GM10266 (cell line): ENCODE results near the gene UROC1.

Experiments
- DNase-seq: peaks from one replicate; pipeline ENCODE4 v3.0.0; 2012; ENCODE audit errors: extremely low spot score
- TF ChIP-seq, protein P1 (sequence below): IDR thresholded peaks from 2 replicates; pipeline ENCODE4 v1.5.1; 2012; ENCODE audit warnings: mild to moderate bottlenecking, low read depth; ENCODE audit not compliant: control insufficient read depth, insufficient read depth; ENCODE audit errors: missing control alignments

UROC1 gene

DNA sequence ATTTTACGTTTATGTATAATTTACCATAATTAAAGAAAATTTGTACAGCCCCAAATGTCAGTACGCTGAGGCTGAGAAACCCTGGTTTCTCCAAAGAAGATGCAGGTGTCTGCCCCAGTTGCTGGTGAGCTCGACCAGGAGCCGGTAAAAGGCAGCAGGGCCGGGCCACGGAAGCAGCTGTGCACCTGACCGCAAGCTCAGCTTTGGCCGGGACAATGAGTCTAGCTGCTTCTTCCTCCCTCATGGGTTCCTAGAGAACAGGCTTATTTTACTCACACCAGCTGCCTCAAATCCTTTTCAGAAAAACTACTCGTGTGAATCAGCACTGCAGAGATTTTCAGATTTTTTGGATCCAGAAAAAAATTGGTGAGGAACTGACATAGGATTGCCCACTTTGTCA, 23.8 kb downstream of the UROC1 start:
- no peak for DNase-seq
- TF ChIP-seq, protein P1, sequence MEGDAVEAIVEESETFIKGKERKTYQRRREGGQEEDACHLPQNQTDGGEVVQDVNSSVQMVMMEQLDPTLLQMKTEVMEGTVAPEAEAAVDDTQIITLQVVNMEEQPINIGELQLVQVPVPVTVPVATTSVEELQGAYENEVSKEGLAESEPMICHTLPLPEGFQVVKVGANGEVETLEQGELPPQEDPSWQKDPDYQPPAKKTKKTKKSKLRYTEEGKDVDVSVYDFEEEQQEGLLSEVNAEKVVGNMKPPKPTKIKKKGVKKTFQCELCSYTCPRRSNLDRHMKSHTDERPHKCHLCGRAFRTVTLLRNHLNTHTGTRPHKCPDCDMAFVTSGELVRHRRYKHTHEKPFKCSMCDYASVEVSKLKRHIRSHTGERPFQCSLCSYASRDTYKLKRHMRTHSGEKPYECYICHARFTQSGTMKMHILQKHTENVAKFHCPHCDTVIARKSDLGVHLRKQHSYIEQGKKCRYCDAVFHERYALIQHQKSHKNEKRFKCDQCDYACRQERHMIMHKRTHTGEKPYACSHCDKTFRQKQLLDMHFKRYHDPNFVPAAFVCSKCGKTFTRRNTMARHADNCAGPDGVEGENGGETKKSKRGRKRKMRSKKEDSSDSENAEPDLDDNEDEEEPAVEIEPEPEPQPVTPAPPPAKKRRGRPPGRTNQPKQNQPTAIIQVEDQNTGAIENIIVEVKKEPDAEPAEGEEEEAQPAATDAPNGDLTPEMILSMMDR = no peak

DNA sequence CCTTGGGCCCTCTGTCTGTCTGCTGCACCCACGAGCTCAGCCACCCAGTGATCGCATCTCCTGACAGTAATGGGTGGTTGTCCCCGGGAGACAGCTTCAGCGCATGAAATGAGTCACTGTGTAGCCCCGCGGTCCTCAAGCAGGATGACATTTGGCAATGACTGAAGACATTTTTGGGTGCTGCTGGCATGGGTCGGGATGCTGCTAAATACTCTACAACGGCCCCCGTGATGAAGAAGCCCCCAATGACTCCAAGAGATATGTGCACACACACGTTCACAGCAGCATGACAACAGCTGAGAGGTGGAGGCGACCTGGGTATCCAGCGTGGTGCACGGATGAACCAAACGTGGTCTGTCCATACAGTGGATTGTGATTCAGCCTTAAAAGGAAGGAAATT, 24.5 kb downstream of the UROC1 start:
- DNase-seq = no peak
- TF ChIP-seq, protein P1 = no peak

DNA sequence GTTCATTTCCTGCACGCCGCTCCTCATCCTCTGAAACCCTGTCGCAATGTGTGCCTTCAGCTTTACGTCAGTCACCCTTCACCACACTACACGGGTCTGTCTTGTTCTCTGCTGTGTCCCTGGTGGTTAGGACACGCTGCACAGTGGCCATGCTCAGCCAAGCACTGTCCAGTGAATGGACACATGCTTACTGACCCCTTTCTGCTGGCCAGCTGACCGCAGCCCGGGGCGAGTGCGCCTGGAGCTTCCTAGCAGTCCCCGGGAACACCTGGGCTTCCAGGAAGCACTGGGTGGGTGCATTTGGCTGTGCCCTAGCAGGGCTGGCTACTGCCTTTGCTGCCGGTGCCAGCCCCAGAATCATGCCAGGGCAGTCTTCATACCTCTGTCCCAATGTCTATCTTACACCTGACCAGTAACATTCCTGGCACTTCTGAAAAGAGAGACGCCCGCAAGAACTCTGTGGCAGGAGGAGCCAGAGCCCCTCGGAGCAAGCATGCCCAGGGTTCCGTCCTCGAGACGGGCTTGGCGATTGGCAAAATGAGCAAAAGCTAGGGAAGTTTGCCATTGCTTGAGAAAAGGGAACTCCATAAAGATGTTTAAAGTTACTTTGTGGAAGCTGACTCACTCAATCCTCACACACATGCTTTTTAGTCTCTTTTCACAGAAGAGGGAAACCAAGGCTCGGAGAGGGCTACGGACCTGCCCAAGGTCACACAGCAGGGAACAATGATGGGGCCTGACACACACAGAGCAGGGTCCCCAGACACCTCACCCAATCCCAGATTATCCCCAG, 26.2 kb downstream of the UROC1 start:
- DNase-seq = no peak
- TF ChIP-seq, protein P1 = no peak

DNA sequence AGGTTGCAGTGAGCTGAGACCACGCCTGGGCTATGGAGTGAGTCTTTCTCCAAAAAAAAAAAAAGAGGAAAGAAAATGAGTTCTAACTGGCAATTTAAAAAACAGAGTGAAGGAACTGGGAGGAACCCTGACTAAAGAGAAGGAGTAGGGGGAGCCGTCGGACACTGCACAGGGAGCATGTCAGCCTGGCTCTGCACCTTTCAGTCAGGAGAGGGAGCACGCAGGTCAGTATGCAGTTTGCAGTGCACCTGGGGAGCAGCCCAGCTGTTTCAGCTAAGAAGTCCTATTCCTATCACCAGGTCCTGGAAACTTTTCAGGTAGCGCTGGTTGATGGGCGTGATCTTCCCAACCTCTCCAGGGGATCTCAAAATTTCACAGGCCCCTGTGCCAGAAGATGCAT, 27.0 kb downstream of the UROC1 start:
- TF ChIP-seq, protein P1 = no peak
- DNase-seq = no peak

DNA sequence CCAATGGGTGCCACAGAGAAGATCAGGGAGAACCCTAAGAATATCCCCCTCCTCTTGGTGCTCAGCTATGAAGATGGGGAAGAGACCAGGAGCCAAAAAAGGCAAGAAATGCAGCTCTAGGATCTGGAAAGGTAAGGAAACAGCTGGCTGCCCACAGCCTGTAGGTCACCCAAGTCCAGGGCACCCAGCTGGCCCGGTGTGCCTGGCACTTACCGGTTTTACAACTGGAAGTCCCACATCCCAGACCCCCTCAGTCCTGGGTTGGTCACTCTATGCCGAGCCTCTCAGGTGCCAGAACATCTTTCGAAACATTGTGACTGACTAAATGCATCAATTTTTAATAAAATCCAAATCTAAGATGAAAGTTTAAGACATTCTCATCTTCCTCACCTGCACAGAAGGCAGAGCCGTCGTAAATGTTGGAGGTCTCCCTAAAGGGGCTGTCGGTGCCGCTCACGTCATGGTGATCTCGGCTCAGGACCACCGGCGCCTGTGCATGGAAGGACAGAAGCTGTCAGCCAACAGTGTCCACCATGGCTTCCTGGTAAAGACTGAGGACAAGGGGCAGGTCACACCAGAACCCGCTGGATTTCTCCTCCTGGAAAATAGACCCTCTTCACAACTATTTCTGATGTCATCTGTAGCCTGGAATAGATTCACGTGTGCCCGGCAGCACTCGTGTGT, 28.5 kb downstream of the UROC1 start:
- DNase-seq = no peak
- TF ChIP-seq, protein P1 = no peak

DNA sequence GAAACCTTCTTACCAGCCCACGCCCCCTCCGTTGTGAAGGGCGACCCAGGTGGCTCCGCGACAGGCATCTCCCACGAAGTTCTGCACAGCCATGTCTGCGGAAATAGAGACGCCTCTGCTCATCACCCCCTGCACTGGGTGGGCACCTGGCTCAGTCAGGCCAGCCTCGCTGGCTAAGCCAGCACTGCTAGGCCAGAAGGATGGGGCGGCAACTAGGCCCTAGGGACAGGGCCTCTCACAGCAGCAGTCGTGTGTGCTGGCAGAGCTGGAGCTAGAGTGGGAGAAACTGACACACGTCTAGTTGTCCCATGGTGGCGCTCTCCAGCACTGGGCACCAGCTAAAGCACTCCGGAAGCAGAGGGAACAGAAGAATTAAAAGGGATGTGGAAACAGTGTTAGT, 29.4 kb downstream of the UROC1 start:
- DNase-seq = no peak
- TF ChIP-seq, protein P1 = no peak
